H1 (cell line): ENCODE results near the gene GRM7. TPM values are rescaled to one million over a fixed set of nuclear protein-coding genes. Genes with fewer than 3 reads are reported as not detected.

Source experiments
- CTCF ChIA-PET: fragments of 300-600 bp; sonication (Branson Sonifier 250); formaldehyde crosslinking; loops from one replicate; lab custom pipeline; 2021; ENCODE audit not compliant: partially characterized antibody; lab: Charles Lee
- POLR2A ChIA-PET: fragments of 300-600 bp; sonication (Branson Sonifier 250); formaldehyde crosslinking; loops from one replicate; lab custom pipeline; 2021; ENCODE audit warnings: inconsistent platforms; ENCODE audit not compliant: partially characterized antibody; lab: Charles Lee
- DNase-seq, 2 experiments: peaks; one replicate each; pipeline versions ENCODE4 v3.0.0 to v3.0.0-alpha.2; 2010 to 2022; ENCODE audit warnings: low spot score in 2 of 2, low read depth in 1 of 2, mixed read lengths in 1 of 2
- FAIRE-seq: peaks from 2 replicates; lab custom pipeline; 2011; peaks lifted over from hg19 to GRCh38; lab: Jason Lieb, UNC
- H2AFZ ChIP-seq: 2 replicates; pipeline ENCODE4 v1.8.1; 2012; ENCODE audit warnings: low read length, inconsistent platforms
- H2AK5ac ChIP-seq: 2 replicates; pipeline ENCODE4 v1.6.1; 2013; ENCODE audit warnings: low read depth, low read length
- H2BK120ac ChIP-seq: replicated peaks from 2 replicates; pipeline ENCODE3; 2013; ENCODE audit warnings: low read depth, low read length, inconsistent platforms
- H2BK12ac ChIP-seq: 2 replicates; pipeline ENCODE4 v1.6.1; 2013; ENCODE audit warnings: low read depth, low read length
- H2BK15ac ChIP-seq: 2 replicates; pipeline ENCODE4 v1.6.1; 2013; ENCODE audit warnings: low read length
- H2BK20ac ChIP-seq: 2 replicates; pipeline ENCODE4 v1.6.1; 2013; ENCODE audit warnings: low read length
- H2BK5ac ChIP-seq: 2 replicates; pipeline ENCODE4 v1.6.1; 2013; ENCODE audit warnings: low read depth, low read length
- H3K14ac ChIP-seq: 2 replicates; pipeline ENCODE4 v1.6.1; 2013; ENCODE audit warnings: inconsistent platforms; ENCODE audit not compliant: insufficient read length
- H3K18ac ChIP-seq: 2 replicates; pipeline ENCODE4 v1.6.1; 2013; ENCODE audit warnings: low read length; ENCODE audit errors: extremely low read depth
- H3K23ac ChIP-seq: 2 replicates; pipeline ENCODE4 v1.6.1; 2013; ENCODE audit warnings: inconsistent platforms; ENCODE audit not compliant: insufficient read length
- H3K23me2 ChIP-seq: 2 replicates; pipeline ENCODE4 v1.6.1; 2013; ENCODE audit warnings: low read depth, low read length
- H3K27ac ChIP-seq: 2 replicates; pipeline ENCODE4 v1.6.1; 2011; ENCODE audit warnings: low read depth, low read length, inconsistent platforms
- H3K27me3 ChIP-seq, 4 experiments: replicated peaks in 1 of 4; 1 replicate in 1 of 4; 2 replicates in 3 of 4; pipeline versions ENCODE4 v1.6.1 to v1.8.1; 2011 to 2013; ENCODE audit warnings: low read length in 3 of 4, mild to moderate bottlenecking in 3 of 4, inconsistent platforms in 2 of 4, mixed read lengths in 2 of 4, moderate library complexity in 1 of 4; ENCODE audit not compliant: control insufficient read depth in 3 of 4, insufficient read depth in 3 of 4; ENCODE audit errors: extremely low read depth in 1 of 4
- H3K36me3 ChIP-seq, 4 experiments: 2 replicates each; pipeline versions ENCODE4 v1.6.1 to v1.8.1; 2011 to 2013; ENCODE audit warnings: mild to moderate bottlenecking in 4 of 4, low read length in 3 of 4, moderate library complexity in 2 of 4, control low read depth in 1 of 4, inconsistent platforms in 1 of 4; ENCODE audit not compliant: insufficient read depth in 4 of 4, control insufficient read depth in 2 of 4
- H3K4ac ChIP-seq: replicated peaks from 2 replicates; pipeline ENCODE3; 2013; ENCODE audit warnings: low read length, low read depth, mixed read lengths, inconsistent platforms; ENCODE audit not compliant: insufficient read length
- H3K4me1 ChIP-seq, 4 experiments: replicated peaks in 1 of 4; 1 replicate in 1 of 4; 2 replicates in 3 of 4; pipeline versions ENCODE4 v1.6.1 to v1.8.1; 2011 to 2013; ENCODE audit warnings: low read length in 3 of 4, inconsistent platforms in 2 of 4, mixed read lengths in 1 of 4; ENCODE audit not compliant: insufficient read depth in 4 of 4, control insufficient read depth in 3 of 4
- H3K4me2 ChIP-seq, 2 experiments: 2 replicates each; pipeline versions ENCODE4 v1.6.1 to v1.8.1; 2011 to 2013; ENCODE audit warnings: low read depth in 2 of 2, low read length in 2 of 2, control low read depth in 1 of 2, inconsistent platforms in 1 of 2, mild to moderate bottlenecking in 1 of 2; ENCODE audit not compliant: insufficient read depth in 1 of 2
- H3K4me3 ChIP-seq, 4 experiments: fragments of 200-600, 300-600 bp in 1 of 4; sonication (generic), shearing (Covaris generic), sonication (Bioruptor Twin) in 1 of 4; 2 replicates each; pipeline versions ENCODE4 v1.5.1 to v1.8.1; 2011 to 2016; ENCODE audit warnings: low read length in 4 of 4, low read depth in 3 of 4, control low read depth in 2 of 4, inconsistent platforms in 2 of 4, mild to moderate bottlenecking in 2 of 4, mixed read lengths in 1 of 4, moderate library complexity in 1 of 4; ENCODE audit not compliant: insufficient read depth in 2 of 4; ENCODE audit errors: extremely low read depth in 1 of 4
- H3K56ac ChIP-seq: replicated peaks from 2 replicates; pipeline ENCODE3; 2013; ENCODE audit warnings: low read depth, mild to moderate bottlenecking, mixed read lengths, low read length, inconsistent platforms; ENCODE audit not compliant: insufficient read length
- H3K79me1 ChIP-seq: 2 replicates; pipeline ENCODE4 v1.6.1; 2013; ENCODE audit warnings: low read depth, low read length, control low read depth
- H3K79me2 ChIP-seq, 2 experiments: 2 replicates each; pipeline versions ENCODE4 v1.6.1 to v1.8.1; 2012 to 2013; ENCODE audit warnings: low read length in 2 of 2, mild to moderate bottlenecking in 2 of 2, inconsistent platforms in 1 of 2; ENCODE audit not compliant: insufficient read depth in 2 of 2, control insufficient read depth in 1 of 2
- H3K9ac ChIP-seq, 4 experiments: replicated peaks in 1 of 4; 1 replicate in 1 of 4; 2 replicates in 3 of 4; pipeline versions ENCODE4 v1.6.1 to v1.8.1; 2011 to 2013; ENCODE audit warnings: low read depth in 3 of 4, low read length in 3 of 4, control low read depth in 2 of 4, mild to moderate bottlenecking in 2 of 4, moderate library complexity in 2 of 4, inconsistent platforms in 1 of 4; ENCODE audit errors: extremely low read depth in 1 of 4
- H3K9me3 ChIP-seq, 2 experiments: 2 replicates each; pipeline versions ENCODE4 v1.6.1 to v1.8.1; 2012 to 2013; ENCODE audit warnings: mild to moderate bottlenecking in 2 of 2, moderate library complexity in 2 of 2, control low read depth in 1 of 2, inconsistent platforms in 1 of 2, low read depth in 1 of 2, low read length in 1 of 2, mixed read lengths in 1 of 2; ENCODE audit not compliant: insufficient read depth in 2 of 2
- H4K20me1 ChIP-seq, 2 experiments: replicated peaks in 1 of 2; 2 replicates each; pipeline versions ENCODE3 to v1.8.1; 2011 to 2013; ENCODE audit warnings: inconsistent platforms in 2 of 2, low read length in 2 of 2, mild to moderate bottlenecking in 1 of 2; ENCODE audit not compliant: insufficient read depth in 2 of 2, control insufficient read depth in 1 of 2
- H4K5ac ChIP-seq: 2 replicates; pipeline ENCODE4 v1.6.1; 2013; ENCODE audit warnings: low read length, low read depth, mixed read lengths, inconsistent platforms; ENCODE audit not compliant: insufficient read length
- H4K8ac ChIP-seq: 2 replicates; pipeline ENCODE4 v1.8.0; 2013; ENCODE audit warnings: mild to moderate bottlenecking, moderate library complexity, low read length, inconsistent platforms; ENCODE audit not compliant: insufficient read depth; ENCODE audit errors: extremely low read depth
- H4K91ac ChIP-seq: replicated peaks from 2 replicates; pipeline ENCODE3; 2013; ENCODE audit warnings: low read length, mixed read lengths, inconsistent platforms; ENCODE audit not compliant: insufficient read length
- BACH1 ChIP-seq: IDR thresholded peaks from 2 replicates; pipeline ENCODE4 v1.6.1; 2012; ENCODE audit warnings: low read length, improper control_type of control experiment
- PHF8 ChIP-seq: fragments of 200-600 bp; sonication (generic); conservative IDR thresholded peaks from 2 replicates; pipeline ENCODE4 v1.7.1; 2012; ENCODE audit warnings: low read depth, mild to moderate bottlenecking, inconsistent platforms, low read length, moderate library complexity
- WGBS, 2 experiments: shearing (Covaris generic) in 1 of 2; methylation state at CpG; one replicate each; pipeline versions ENCODE4 v1.1.6 to v1.1.7; 2013 to 2015; ENCODE audit warnings: low lambda C conversion rate in 2 of 2, mixed read lengths in 2 of 2, inconsistent platforms in 1 of 2, low coverage in 1 of 2, missing lambda C conversion rate in 1 of 2; ENCODE audit not compliant: insufficient replicate concordance in 2 of 2, insufficient coverage in 1 of 2, insufficient read length in 1 of 2; ENCODE audit errors: extremely low coverage in 1 of 2, missing lambda C conversion rate in 1 of 2; 5-methylcytosine and 5-hydroxymethylcytosine counted together
- polyA plus RNA-seq, 7 experiments: library from polyadenylated mRNA; depleted of rRNA in 3 of 7; stranded (reverse) in 5 of 7; unstranded in 2 of 7; fragments of >200 nt in 5 of 7; fragments of 200-250 nt in 2 of 7; gene quantifications; 1 replicate in 5 of 7; 2 replicates in 1 of 7; 4 replicates in 1 of 7; pipeline versions ENCODE4 v1.2.1 to v1.2.3, GENCODE V29; 2011 to 2013; ENCODE audit warnings: missing spikeins in 2 of 7, mixed read lengths in 2 of 7
- total RNA-seq: library from RNA; stranded (reverse); fragmentation: NEBNext Ultra II Directional; extraction: Animal tissue kit (Norgen Biotek cat#: 25700); gene quantifications from 2 replicates; pipeline ENCODE4 v1.2.1, GENCODE V29; 2021
- TF ChIP-seq, protein P1 (sequence below), 3 experiments: IDR thresholded peaks; 1 replicate in 2 of 3; 2 replicates in 1 of 3; pipeline versions ENCODE4 v1.5.1 to v1.6.1; 2011; ENCODE audit warnings: low read length in 3 of 3, mild to moderate bottlenecking in 3 of 3, inconsistent platforms in 2 of 3, low read depth in 1 of 3, moderate library complexity in 1 of 3; ENCODE audit not compliant: insufficient read depth in 1 of 3; ENCODE audit errors: control extremely low read depth in 1 of 3

GRM7 gene
- total and polyA plus RNA-seq, 2 of the 8 experiments (the other 6 are each of a cell fraction or from before 2014, with no cell fraction given), result 0.17 to 0.24 TPM

DNA sequence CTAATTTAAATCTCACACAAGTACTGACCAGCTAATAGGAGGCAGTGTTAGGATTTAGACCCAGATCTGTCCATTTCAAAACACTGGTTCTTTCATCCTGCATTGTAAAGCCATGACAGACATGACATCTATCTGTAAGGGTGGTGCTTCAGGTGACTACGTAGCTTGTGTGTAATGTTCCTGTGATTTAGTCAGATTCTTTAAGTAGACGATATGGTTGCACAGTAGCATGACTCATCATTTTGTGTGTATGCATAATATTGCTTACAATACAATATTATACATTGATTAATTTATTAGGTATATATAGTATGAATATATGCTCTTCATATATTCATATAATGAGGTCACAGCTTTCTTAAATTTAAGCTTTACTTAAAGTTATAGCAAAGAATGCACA is 628.5 kb downstream of the GRM7 start:
- H2AFZ ChIP-seq, result no peak overlapping the region
- H2BK20ac ChIP-seq, result no peak overlapping the region
- no peak for FAIRE-seq
- WGBS, 2 experiments, result 87% methylated on average over 2 of the region's 2 CpGs; no CpG with 5 or more reads in 1 of the 2 experiments
- no peak overlapping the region for H3K14ac ChIP-seq
- H3K4me1 ChIP-seq, result no peaks in the 10 kb centered on the region
- H3K4me2 ChIP-seq, result no peak overlapping the region
- no peak overlapping the region for H2BK5ac ChIP-seq
- H2BK12ac ChIP-seq, result no peak overlapping the region
- H3K79me1 ChIP-seq, result no peaks in the 10 kb centered on the region
- no peaks in the 10 kb centered on the region for H3K27me3 ChIP-seq
- ChIA-PET POLR2A (no interaction called here), CTCF (no interaction called here)
- no peak overlapping the region for H4K5ac ChIP-seq
- no peak overlapping the region for H2AK5ac ChIP-seq
- no peak overlapping the region for H3K56ac ChIP-seq
- no peak overlapping the region for H4K91ac ChIP-seq
- no peak overlapping the region for H3K4ac ChIP-seq
- H4K8ac ChIP-seq, result no peak overlapping the region
- H3K18ac ChIP-seq, result no peak overlapping the region
- H3K9me3 ChIP-seq, result 0 out of 4 replicates have a peak, but pooled peaks cover 0 to 5% of the 10 kb centered on the region in 2 experiments
- TF ChIP-seq BACH1, result 0 out of 2 replicates have a peak, but pooled peaks have one; percentile 30
- no peak for TF ChIP-seq PHF8
- TF ChIP-seq, protein P1, sequence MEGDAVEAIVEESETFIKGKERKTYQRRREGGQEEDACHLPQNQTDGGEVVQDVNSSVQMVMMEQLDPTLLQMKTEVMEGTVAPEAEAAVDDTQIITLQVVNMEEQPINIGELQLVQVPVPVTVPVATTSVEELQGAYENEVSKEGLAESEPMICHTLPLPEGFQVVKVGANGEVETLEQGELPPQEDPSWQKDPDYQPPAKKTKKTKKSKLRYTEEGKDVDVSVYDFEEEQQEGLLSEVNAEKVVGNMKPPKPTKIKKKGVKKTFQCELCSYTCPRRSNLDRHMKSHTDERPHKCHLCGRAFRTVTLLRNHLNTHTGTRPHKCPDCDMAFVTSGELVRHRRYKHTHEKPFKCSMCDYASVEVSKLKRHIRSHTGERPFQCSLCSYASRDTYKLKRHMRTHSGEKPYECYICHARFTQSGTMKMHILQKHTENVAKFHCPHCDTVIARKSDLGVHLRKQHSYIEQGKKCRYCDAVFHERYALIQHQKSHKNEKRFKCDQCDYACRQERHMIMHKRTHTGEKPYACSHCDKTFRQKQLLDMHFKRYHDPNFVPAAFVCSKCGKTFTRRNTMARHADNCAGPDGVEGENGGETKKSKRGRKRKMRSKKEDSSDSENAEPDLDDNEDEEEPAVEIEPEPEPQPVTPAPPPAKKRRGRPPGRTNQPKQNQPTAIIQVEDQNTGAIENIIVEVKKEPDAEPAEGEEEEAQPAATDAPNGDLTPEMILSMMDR (IDR thresholded peaks at IDR 0.05; ENCODE audit: control extremely low read depth in 1 of 3, insufficient read depth in 1 of 3, low read depth in 1 of 3, low read length in 3 of 3), result no peak
- no peak overlapping the region for H2BK15ac ChIP-seq
- H3K4me3 ChIP-seq, result no peak overlapping the region
- H3K9ac ChIP-seq, result no peak overlapping the region
- no peak for DNase-seq
- no peak overlapping the region for H3K23ac ChIP-seq
- H3K27ac ChIP-seq, result no peak overlapping the region
- no peaks in the 10 kb centered on the region for H3K36me3 ChIP-seq
- no peaks in the 10 kb centered on the region for H3K23me2 ChIP-seq
- no peaks in the 10 kb centered on the region for H3K79me2 ChIP-seq
- no peaks in the 10 kb centered on the region for H4K20me1 ChIP-seq
- no peak overlapping the region for H2BK120ac ChIP-seq
